K562 (cell line): ENCODE data around the gene LMAN2L. TPM values are rescaled to one million over a fixed set of nuclear protein-coding genes. Genes with fewer than 3 reads are reported as not detected.

Experiments used
- ATAC-seq: fragments of 200-7000 bp; cut with Tn5 transposase; 3 replicates; pipeline ENCODE4 v1.9.1; 2020; ENCODE audit warnings: moderate library complexity
- BruUV-seq: library from RNA; stranded (reverse); fragments of 400-500 nt; replicated peaks from 2 replicates; lab custom pipeline; 2021; lab: Mats Ljungman, UMichigan
- CTCF ChIA-PET: fragments of 300-600 bp; formaldehyde crosslinking; extraction: SDS; loops from one replicate; lab custom pipeline; 2021; ENCODE audit warnings: low intra/inter-chr PET ratio; lab: Yijun Ruan, JAX
- POLR2A ChIA-PET: fragments of 300-600, 350-650 bp; sonication (Branson Sonifier 250); formaldehyde crosslinking; extraction: SDS; loops from one replicate; lab custom pipeline; 2021; ENCODE audit warnings: antibody characterized with exemption, inconsistent platforms; lab: Yijun Ruan, JAX
- DNase-seq, 4 experiments: peaks; one replicate each; pipeline versions ENCODE4 v3.0.0 to v3.0.0-alpha.2; 2011 to 2018; ENCODE audit warnings: low spot score in 3 of 4, mixed read lengths in 3 of 4; ENCODE audit errors: extremely low read depth in 1 of 4
- FAIRE-seq: peaks from 2 replicates; lab custom pipeline; 2011; peaks lifted over from hg19 to GRCh38; lab: Jason Lieb, UNC
- H2AFZ ChIP-seq: 2 replicates; pipeline ENCODE4 v1.6.0; 2011; ENCODE audit warnings: low read depth, low read length, control low read depth, inconsistent platforms
- H3K27ac ChIP-seq: fragments of 200-600 bp; 3 replicates; pipeline ENCODE4 v1.8.0; 2011; ENCODE audit warnings: low read depth, mild to moderate bottlenecking, control low read depth, inconsistent platforms, low read length, moderate library complexity, mixed read lengths; ENCODE audit errors: extremely low read depth
- H3K27me3 ChIP-seq, 2 experiments: fragments of 300-600 bp in 1 of 2; 2 replicates in 1 of 2; 3 replicates in 1 of 2; pipeline versions ENCODE4 v1.6.0 to v1.8.0; 2011; ENCODE audit warnings: inconsistent platforms in 2 of 2, low read length in 2 of 2, mild to moderate bottlenecking in 1 of 2, mixed read lengths in 1 of 2, moderate library complexity in 1 of 2; ENCODE audit not compliant: control insufficient read depth in 2 of 2, insufficient read depth in 2 of 2
- H3K36me3 ChIP-seq: fragments of 300-600 bp; 3 replicates; pipeline ENCODE4 v1.8.0; 2011; ENCODE audit warnings: mild to moderate bottlenecking, low read length, inconsistent platforms; ENCODE audit not compliant: control insufficient read depth, insufficient read depth
- H3K4me1 ChIP-seq, 2 experiments: fragments of 200-600 bp in 1 of 2; replicated peaks in 1 of 2; 2 replicates in 1 of 2; 3 replicates in 1 of 2; pipeline versions ENCODE4 v1.5.1 to v1.8.0; 2011; ENCODE audit warnings: inconsistent platforms in 2 of 2, low read length in 2 of 2, mild to moderate bottlenecking in 1 of 2, mixed read lengths in 1 of 2, moderate library complexity in 1 of 2; ENCODE audit not compliant: control insufficient read depth in 2 of 2, insufficient read depth in 2 of 2
- H3K4me2 ChIP-seq: 2 replicates; pipeline ENCODE4 v1.6.1; 2011; ENCODE audit warnings: low read length, control low read depth, inconsistent platforms, mixed read lengths; ENCODE audit not compliant: insufficient read depth
- H3K4me3 ChIP-seq: fragments of 200-600 bp; sonication (generic), shearing (Covaris generic); 2 replicates; pipeline ENCODE4 v1.5.1; 2016; ENCODE audit warnings: control low read depth, inconsistent platforms
- H3K79me2 ChIP-seq: fragments of 200-600 bp; 3 replicates; pipeline ENCODE4 v1.8.0; 2011; ENCODE audit warnings: low read length, inconsistent platforms; ENCODE audit not compliant: control insufficient read depth, insufficient read depth
- H3K9ac ChIP-seq, 2 experiments: 2 replicates each; pipeline versions ENCODE4 v1.6.0 to v1.6.1; 2011; ENCODE audit warnings: low read depth in 2 of 2, low read length in 2 of 2, control low read depth in 1 of 2, inconsistent platforms in 1 of 2, mild to moderate bottlenecking in 1 of 2, mixed read lengths in 1 of 2; ENCODE audit not compliant: insufficient read depth in 1 of 2
- H3K9me1 ChIP-seq: one replicate; pipeline ENCODE4 v1.6.0; 2011; ENCODE audit warnings: inconsistent platforms, mild to moderate bottlenecking, low read length, moderate library complexity; ENCODE audit not compliant: control insufficient read depth, insufficient read depth
- H3K9me3 ChIP-seq: replicated peaks from 2 replicates; pipeline ENCODE4 v1.5.1; 2011; ENCODE audit warnings: low read depth, low read length, inconsistent platforms; ENCODE audit not compliant: control insufficient read depth, insufficient read depth
- H4K20me1 ChIP-seq: replicated peaks from 2 replicates; pipeline ENCODE4 v1.6.1; 2011; ENCODE audit warnings: low read length, inconsistent platforms, mixed read lengths; ENCODE audit not compliant: control insufficient read depth, insufficient read depth
- ARID1B ChIP-seq: fragments of 450-650 bp; IDR thresholded peaks from 2 replicates; pipeline ENCODE4 v1.6.1; 2016; ENCODE audit warnings: antibody characterized with exemption, mild to moderate bottlenecking, inconsistent platforms
- ATF7 ChIP-seq: fragments of 450-650 bp; IDR thresholded peaks from 2 replicates; pipeline ENCODE4 v1.7.1; 2014; ENCODE audit warnings: mild to moderate bottlenecking, moderate library complexity
- CBFA2T3 ChIP-seq: fragments of 450-650 bp; IDR thresholded peaks from 2 replicates; pipeline ENCODE4 v1.6.1; 2017
- DMBX1 ChIP-seq: fragments of 250-450 bp; sonication (Bioruptor Pico); IDR thresholded peaks from 2 replicates; pipeline ENCODE4 v1.8.0; 2022; ENCODE audit warnings: inconsistent platforms, mild to moderate bottlenecking, moderate library complexity, borderline replicate concordance
- FOXP1 ChIP-seq: sonication (generic); formaldehyde crosslinking; IDR thresholded peaks from 2 replicates; pipeline ENCODE4 v1.8.0; 2022; ENCODE audit warnings: mild to moderate bottlenecking, missing genetic modification reagents
- GATAD2B ChIP-seq: fragments of 450-650 bp; IDR thresholded peaks from 2 replicates; pipeline ENCODE4 v1.6.1; 2017; ENCODE audit warnings: mild to moderate bottlenecking, borderline replicate concordance
- MXD1 ChIP-seq: fragments of 250-450 bp; sonication (Bioruptor Pico); IDR thresholded peaks from 2 replicates; pipeline ENCODE4 v1.8.0; 2021; ENCODE audit warnings: borderline replicate concordance, mild to moderate bottlenecking, moderate library complexity; ENCODE audit not compliant: poor library complexity, severe bottlenecking
- NCOA6 ChIP-seq: fragments of 450-650 bp; IDR thresholded peaks from 2 replicates; pipeline ENCODE4 v1.6.1; 2017; ENCODE audit warnings: mild to moderate bottlenecking
- SIRT6 ChIP-seq: IDR thresholded peaks from one replicate; pipeline ENCODE4 v1.6.1; 2012; ENCODE audit warnings: low read depth, mild to moderate bottlenecking, control low read depth, inconsistent platforms, low read length, moderate library complexity
- TAF15 ChIP-seq: fragments of 200-400 bp; formaldehyde crosslinking; IDR thresholded peaks from 2 replicates; pipeline ENCODE4 v1.6.1; 2017; ENCODE audit warnings: mild to moderate bottlenecking, low read depth, low read length, moderate library complexity
- ZBTB1 ChIP-seq: sonication (generic); formaldehyde crosslinking; IDR thresholded peaks from 2 replicates; pipeline ENCODE4 v1.8.1; 2023; ENCODE audit warnings: missing genetic modification reagents, low read depth, mild to moderate bottlenecking, borderline replicate concordance
- ZBTB5 ChIP-seq: fragments of 450-650 bp; IDR thresholded peaks from 2 replicates; pipeline ENCODE4 v1.6.1; 2017; ENCODE audit warnings: antibody characterized with exemption
- ZC3H4 ChIP-seq: sonication (generic); formaldehyde crosslinking; IDR thresholded peaks from 2 replicates; pipeline ENCODE4 v1.9.0; 2021; ENCODE audit warnings: missing genetic modification reagents, borderline replicate concordance
- ZNF184 ChIP-seq: sonication (generic); formaldehyde crosslinking; IDR thresholded peaks from 2 replicates; pipeline ENCODE4 v1.5.0; 2020; ENCODE audit warnings: missing genetic modification reagents
- ZNF239 ChIP-seq: fragments of 250-450 bp; sonication (Bioruptor Pico); IDR thresholded peaks from 2 replicates; pipeline ENCODE4 v1.4.0; 2020; ENCODE audit warnings: mild to moderate bottlenecking
- ZNF316 ChIP-seq: fragments of 450-650 bp; IDR thresholded peaks from 2 replicates; pipeline ENCODE4 v1.6.1; 2016
- ZNF668 ChIP-seq: fragments of 250-450 bp; sonication (Bioruptor Pico); IDR thresholded peaks from 2 replicates; pipeline ENCODE4 v1.8.0; 2022; ENCODE audit warnings: mild to moderate bottlenecking, inconsistent platforms
- WGBS: fragments of 100-300 bp; shearing (Covaris generic); methylation state at CpG from one replicate; pipeline ENCODE4 v1.1.6; 2016; ENCODE audit warnings: low coverage, mixed read lengths; ENCODE audit not compliant: insufficient coverage; ENCODE audit errors: missing lambda C conversion rate; 5-methylcytosine and 5-hydroxymethylcytosine counted together
- in situ Hi-C: fragments of 300-500 bp; cut with MboI; formaldehyde crosslinking; loops from 4 replicates; pipeline ENCODE4 v1.15.0; 2018; ENCODE audit warnings: inconsistent platforms, mixed read lengths
- intact Hi-C: fragments of 100-400 bp; cut with micrococcal nuclease; formaldehyde crosslinking; loops from 2 replicates; pipeline ENCODE4 v1.14.2; 2022
- polyA plus RNA-seq, 8 experiments: library from polyadenylated mRNA; depleted of rRNA in 4 of 8; stranded (reverse) in 5 of 8; unstranded in 3 of 8; fragments of >200 nt; fragmentation: Nextera tagmentation in 2 of 8; fragmentation: Illumina TruSeq in 1 of 8; extraction: Ambion mirVana in 2 of 8; extraction: Trizol in 1 of 8; gene quantifications; 2 replicates each; pipeline versions ENCODE4 v1.2.1 to v1.2.3, GENCODE V29; 2011 to 2014; ENCODE audit warnings: inconsistent platforms in 1 of 8, missing spikeins in 1 of 8
- total RNA-seq, 7 experiments: library from RNA; depleted of rRNA in 6 of 7; stranded (reverse); fragments of >200 nt in 6 of 7; fragmentation: Illumina TruSeq in 2 of 7; extraction: Trizol in 2 of 7; gene quantifications; 2 replicates each; pipeline versions ENCODE4 v1.2.1 to v1.2.3, GENCODE V29; 2011 to 2021; ENCODE audit warnings: low replicate concordance in 1 of 7
- TF ChIP-seq, protein P1 (sequence below): fragments of 450-650 bp; IDR thresholded peaks from 2 replicates; pipeline ENCODE4 v1.6.1; 2016; ENCODE audit warnings: borderline replicate concordance

The LMAN2L gene
- total and polyA plus RNA-seq, 9 of the 15 experiments (the other 6 are each of a cell fraction or from before 2014, with no cell fraction given) = 7.2 to 37.7 (median 12.5) TPM

GRCh38 chr2:96699021-96699420 is 40.8 kb downstream of the LMAN2L start (continued):
- TF ChIP-seq, protein P1, sequence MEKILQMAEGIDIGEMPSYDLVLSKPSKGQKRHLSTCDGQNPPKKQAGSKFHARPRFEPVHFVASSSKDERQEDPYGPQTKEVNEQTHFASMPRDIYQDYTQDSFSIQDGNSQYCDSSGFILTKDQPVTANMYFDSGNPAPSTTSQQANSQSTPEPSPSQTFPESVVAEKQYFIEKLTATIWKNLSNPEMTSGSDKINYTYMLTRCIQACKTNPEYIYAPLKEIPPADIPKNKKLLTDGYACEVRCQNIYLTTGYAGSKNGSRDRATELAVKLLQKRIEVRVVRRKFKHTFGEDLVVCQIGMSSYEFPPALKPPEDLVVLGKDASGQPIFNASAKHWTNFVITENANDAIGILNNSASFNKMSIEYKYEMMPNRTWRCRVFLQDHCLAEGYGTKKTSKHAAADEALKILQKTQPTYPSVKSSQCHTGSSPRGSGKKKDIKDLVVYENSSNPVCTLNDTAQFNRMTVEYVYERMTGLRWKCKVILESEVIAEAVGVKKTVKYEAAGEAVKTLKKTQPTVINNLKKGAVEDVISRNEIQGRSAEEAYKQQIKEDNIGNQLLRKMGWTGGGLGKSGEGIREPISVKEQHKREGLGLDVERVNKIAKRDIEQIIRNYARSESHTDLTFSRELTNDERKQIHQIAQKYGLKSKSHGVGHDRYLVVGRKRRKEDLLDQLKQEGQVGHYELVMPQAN = no peak
- TF ChIP-seq SIRT6 = no peak
- TF ChIP-seq ZNF184 (CRISPR knock-in tag) = no peak
- TF ChIP-seq GATAD2B = no peak

- DNase-seq (no peak), ATAC-seq (no peak), FAIRE-seq (no peak)
- in situ Hi-C loops (no loop called here), intact Hi-C loops (no loop called here)
- H3K36me3 ChIP-seq = no peaks in the 10 kb centered on the region
- no peak overlapping the region for H2AFZ ChIP-seq
- H4K20me1 ChIP-seq = peaks cover 5% of the 10 kb centered on the region; the same call in 1 of the 2 replicates
- peaks cover 11% of the 10 kb centered on the region for H3K9me1 ChIP-seq
- no peaks in the 10 kb centered on the region for H3K79me2 ChIP-seq
- no peak overlapping the region for H3K9ac ChIP-seq
- H3K4me1 ChIP-seq = peaks cover 0 to 13% of the 10 kb centered on the region in 2 experiments; a peak in 2 of 5 replicates
- ChIA-PET CTCF (no interaction called here), POLR2A (no interaction called here)
- no peak overlapping the region for H3K27ac ChIP-seq
- 17% methylated on average over 8 of the region's 14 CpGs for WGBS
- no peaks in the 10 kb centered on the region for H3K9me3 ChIP-seq
- no peak overlapping the region for H3K4me2 ChIP-seq
- H3K27me3 ChIP-seq = peaks cover 0 to 13% of the 10 kb centered on the region in 2 experiments; a peak in 1 of 5 replicates
- no TSS peak for BruUV-seq
- no peak overlapping the region for H3K4me3 ChIP-seq
- no peak for TF ChIP-seq ARID1B
- no peak for TF ChIP-seq DMBX1
- no peak for TF ChIP-seq NCOA6
- no peak for TF ChIP-seq ZBTB5
- TF ChIP-seq ATF7 = no peak
- TF ChIP-seq ZC3H4 (CRISPR knock-in tag) = no peak
- TF ChIP-seq MXD1 (CRISPR knock-in tag) = no peak
- no peak for TF ChIP-seq ZNF668 (CRISPR knock-in tag)
- TF ChIP-seq ZNF316 = no peak
- no peak for TF ChIP-seq TAF15
- TF ChIP-seq ZBTB1 = no peak
- no peak for TF ChIP-seq CBFA2T3
- TF ChIP-seq FOXP1 (CRISPR knock-in tag) = no peak
- no peak for TF ChIP-seq ZNF239 (CRISPR knock-in tag)
Measured at GRCh38 chr2:96698221-96698861, 41.5 kb downstream of the LMAN2L start.
